ELF-1 (cell line): ENCODE measurements around the gene HMGB3.
"Not testable (repeated sequence)": the region's sequence is repeated elsewhere in the genome, so short reads cannot be mapped to it uniquely, and the experiment has no call there.

Experiments used
- DNase-seq: peaks from one replicate; pipeline ENCODE4 v3.0.0-alpha.2; 2016; ENCODE audit warnings: low read depth, low spot score

HMGB3 gene

DNA sequence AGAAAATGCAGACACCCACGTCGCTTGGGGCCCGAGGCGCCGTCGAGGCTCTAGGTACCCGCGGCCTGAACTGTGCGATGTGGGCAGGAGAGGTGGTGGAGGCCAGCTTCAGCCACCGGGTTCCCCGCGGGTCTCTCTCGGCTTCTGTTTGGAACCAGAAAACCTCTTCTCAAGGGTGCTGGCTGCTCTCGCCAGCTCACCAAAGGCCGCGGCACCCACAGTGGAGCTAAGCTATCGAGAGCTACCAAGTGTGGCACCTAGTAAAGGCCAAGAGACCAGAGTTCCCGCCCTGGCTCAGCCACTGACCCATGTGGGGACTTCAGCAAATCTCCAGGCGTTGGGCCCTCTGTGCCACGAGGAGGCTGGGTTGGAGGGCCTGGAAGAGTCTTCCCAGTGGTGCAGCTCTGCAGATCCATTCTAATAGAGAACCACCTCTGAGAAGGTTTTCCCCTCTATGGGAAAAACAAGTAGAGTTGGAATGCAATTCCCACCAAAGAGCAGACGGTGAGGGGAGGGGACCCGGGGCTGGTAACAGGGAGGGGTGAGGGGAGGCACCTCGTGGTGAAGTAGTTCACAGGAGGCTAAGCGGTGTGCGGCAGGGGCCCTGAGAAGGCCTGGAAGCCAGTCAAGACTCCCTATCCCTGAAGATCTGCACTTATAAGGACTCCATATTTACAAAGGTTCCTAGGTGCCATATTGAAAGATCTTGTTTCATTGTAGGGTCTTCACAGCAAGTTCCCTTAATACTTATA lies 5.5 kb upstream of the HMGB3 start:
- DNase-seq = no peak

DNA sequence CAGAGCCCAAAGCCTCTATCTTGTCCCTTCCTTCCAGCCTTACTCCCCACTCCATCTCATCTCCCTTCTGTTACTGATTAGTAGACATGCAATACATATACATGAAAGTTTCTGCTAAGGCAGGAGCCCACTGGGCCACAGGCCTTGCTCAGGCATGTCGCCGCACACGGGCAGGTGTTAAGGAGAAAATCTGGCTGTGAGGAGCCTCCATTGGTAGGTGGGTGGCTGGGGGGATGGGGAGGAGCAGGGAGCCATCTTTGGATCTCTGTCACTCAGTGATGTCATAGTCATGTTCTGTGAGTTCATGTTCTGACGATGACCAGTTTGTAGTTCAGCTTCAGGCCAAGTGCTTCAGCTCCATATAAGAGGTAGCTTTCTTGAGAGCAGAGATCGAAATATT lies 2.9 kb upstream of the HMGB3 start:
- no peak for DNase-seq

DNA sequence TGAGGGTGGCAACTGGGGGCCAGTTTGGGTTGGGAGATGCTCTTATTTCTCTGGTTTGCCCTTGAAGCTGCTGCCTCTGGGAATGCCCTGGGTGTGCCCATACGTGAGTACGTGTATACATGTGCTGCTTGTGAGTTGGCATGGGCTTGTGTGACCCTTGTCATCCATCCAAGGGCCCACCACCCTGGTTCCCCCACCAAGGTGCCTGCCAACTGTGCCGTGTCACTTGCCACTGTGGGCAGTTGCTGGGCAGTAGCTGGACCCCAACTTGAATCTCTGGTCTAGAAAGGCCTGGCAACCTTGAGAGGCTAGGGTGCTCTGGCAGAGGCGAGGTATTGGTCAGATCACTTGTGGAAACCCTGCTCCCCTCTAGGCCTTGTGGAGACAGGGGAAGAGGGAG lies 2.4 kb upstream of the HMGB3 start:
- no peak for DNase-seq

DNA sequence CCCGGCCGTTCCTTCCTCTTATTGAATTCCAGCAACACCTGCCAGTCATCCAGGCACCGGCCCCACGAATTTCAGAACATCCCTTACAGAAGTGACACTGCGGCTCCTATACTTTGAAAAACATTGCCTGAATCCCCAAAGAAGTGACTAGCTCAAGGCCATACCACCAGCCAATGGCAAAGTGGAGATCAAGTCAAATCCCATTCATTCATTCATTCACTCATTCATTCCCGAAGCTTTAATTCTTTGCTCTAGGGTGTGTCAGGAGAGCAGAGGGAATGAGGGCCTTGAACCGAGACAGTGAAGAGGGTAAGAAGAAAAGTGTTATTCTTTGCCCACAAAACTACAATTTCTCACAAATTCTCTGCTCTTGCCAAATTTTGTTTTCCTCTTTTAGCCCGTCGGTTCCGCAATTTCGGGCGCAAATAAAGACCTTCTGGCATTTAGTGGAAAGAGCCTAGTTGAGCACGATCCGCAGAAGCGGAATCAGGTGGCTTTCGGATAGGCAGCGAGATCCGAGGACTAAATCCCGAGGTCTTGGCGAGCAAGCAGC lies 824 bp upstream of the HMGB3 start:
- no peak for DNase-seq

DNA sequence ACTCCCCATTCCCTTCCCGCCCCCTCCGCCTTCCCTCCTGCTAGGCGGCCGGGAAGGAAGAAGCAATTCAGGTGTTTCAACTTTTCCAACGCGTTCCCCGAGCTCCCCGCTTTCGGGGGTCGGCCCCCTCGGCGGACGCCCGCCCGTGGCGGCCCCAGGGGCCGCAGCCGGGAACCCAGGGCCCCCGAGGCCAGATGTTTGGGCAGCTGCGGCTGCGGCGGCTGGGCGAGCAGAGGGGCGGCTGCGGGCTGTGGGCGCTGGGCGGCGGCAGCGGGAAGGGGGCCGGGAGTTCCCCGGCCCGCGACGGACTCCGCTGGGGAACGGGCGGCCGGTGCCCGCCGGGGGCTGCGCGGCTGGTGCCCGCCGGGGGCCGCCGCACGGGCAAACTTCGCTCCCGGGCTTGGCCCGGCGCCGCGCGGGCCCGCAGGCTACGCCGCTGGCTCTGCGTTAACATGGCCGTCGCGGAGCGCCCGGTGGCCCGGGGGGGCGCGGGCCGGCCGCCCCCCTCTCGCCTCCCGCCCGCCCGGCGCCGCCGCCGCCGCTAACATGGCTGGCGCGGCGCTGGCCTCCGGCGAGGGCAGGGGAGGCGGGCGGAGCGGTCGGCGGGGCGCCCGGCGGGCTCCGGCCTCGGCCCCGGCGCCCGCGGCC lies 510 bp downstream of the HMGB3 start:
- DNase-seq = no peak

DNA sequence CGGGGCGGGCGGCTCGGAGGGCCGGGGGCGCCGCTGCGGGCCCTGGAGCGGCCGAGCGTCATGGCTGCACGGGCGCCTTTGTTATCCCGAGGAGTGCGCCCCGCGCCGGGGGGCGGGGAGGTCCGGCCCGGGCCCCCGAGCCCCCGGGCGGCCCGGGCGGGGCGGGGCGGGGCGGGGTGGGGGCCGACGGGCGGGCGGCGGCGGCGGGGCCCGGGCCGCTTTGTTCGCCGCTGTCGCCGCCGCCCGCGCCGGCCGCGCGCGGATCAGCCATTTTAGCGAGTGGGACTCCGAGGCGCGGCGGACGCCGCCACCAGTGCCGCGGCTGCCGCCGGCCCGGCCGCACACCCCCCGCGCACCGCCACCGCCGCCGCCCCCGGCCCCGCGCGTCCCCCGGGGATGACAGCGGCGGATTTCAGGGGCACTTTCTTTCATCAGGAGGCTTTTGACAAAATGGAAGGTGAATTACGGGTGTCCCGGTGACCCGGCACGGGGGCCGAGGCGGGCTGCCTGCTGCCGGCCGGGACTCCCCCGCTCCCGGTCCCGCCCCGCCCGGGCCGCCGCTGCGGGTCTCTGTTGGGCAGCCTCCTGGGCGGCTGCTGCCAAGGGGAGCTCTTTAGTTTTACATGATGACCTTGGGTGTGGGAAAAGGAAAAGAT lies 1.2 kb downstream of the HMGB3 start:
- no peak for DNase-seq

DNA sequence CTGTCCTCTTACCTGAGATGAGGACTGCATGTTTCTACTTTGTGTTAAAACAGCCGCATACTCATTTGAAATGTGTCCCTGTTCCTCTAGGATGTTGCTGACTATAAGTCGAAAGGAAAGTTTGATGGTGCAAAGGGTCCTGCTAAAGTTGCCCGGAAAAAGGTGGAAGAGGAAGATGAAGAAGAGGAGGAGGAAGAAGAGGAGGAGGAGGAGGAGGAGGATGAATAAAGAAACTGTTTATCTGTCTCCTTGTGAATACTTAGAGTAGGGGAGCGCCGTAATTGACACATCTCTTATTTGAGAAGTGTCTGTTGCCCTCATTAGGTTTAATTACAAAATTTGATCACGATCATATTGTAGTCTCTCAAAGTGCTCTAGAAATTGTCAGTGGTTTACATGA lies 4.6 kb downstream of the HMGB3 start:
- not testable (repeated sequence) for DNase-seq

DNA sequence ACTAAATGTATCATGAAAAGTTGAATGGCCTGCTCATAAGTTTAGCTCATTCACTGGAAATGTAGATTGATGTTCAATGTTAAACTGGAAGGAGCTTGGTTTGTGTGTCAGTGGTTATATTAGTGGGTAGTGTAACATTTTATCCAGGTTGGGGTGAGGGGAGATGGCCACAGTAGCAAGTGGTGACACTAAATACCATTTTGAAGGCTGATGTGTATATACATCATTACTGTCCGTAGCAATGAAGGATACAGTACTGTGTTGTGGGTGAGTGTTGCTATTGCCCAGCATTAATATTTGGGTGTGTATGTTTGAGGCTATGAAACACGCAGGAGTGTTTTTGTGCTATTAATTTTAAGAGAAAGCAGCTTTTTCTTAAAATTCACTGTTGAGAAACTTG lies 6.3 kb downstream of the HMGB3 start:
- no peak for DNase-seq

DNA sequence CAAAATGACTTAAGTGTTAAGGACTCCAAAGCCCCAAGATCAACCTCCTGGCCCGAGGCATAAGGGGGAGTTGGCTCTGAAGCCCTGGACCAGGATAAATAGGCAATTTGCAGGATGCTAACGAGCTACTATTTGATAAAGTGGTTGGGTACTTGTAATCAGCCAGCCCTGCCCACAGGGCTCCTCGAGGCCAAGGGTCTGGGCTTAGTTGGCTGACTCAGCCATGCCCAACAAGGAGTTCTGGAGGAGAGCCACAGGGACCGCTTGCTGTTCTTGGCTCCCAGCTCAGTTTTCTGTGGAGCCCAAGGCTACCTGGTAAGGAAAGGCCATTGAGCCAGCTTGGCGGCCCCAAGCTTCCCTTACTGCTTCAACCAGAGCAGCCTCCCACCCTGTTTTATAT lies 7.8 kb downstream of the HMGB3 start:
- peak; percentile 73 for DNase-seq

DNA sequence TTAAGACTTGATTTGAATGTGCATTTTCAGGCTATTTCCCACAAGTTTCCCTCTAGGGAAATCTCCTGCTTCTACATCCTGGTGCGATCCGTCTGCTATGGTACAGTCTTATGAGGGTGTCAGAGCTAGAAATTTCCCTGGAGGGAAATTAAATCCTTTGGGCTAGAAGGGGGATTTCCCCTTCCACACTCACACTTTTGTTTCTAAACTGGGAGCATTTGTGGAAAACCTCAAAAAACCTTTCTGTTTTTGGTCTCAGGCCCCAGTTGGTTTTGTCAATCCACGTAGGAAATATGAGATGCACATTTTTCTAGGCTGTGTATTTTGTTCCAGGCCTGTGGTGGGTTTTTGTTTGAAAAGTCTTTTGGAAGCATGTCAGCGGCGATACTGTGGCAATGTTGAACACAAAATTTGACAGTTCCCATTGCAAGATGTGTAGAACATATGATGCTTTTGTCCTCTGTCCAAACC lies 17.8 kb downstream of the HMGB3 start:
- DNase-seq = no peak

DNA sequence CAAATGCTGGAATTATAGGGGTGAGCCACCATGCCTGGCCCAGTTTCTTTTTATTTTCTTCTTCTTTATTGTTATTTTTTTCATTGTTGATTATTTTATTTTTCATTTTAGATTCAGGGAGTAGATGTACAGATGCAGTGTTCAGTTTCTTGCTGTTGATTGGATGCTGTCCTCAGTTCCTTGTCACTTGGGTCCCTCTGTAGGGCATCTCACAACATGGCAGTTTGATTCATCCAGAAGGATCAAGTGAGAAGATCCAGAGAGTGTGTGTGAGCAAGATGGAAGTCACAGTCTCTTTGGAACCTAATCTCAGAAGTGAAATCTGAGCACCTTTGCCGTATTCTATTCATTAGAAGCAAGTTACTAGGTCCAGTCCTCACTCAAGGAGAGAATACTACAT lies 20.9 kb downstream of the HMGB3 start:
- DNase-seq = no peak

DNA sequence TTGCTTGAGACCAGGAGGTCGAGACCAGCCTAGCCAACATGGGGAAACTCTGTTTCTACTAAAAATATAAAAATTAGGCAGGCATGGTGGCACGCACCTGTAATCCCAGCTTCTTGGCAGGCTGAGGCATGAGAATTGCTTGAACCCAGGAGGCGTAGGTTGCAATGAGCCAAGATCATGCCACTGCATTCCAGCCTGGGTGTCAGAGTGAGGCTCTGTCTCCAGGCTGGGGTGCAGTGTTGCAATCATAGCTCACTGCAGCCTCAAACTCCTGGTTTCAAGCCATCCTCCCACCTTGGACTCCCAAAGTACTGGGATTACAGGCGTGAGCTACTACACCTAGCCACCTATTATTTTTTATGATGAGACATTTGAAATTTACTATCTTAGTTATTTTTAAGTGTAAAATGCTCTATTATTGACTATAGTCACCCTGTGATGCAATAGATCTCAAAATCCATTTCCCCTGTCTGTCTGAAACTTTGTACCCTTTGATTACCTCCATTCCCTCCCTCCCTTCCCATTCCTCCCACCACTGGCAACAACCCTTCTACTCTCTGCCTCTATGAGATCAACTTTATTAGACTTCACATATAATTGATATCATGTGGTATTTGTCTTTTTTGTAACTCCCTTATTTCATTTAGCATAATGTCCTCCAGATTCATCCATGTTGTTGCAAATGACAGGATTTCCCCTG lies 23.4 kb downstream of the HMGB3 start:
- no peak for DNase-seq

DNA sequence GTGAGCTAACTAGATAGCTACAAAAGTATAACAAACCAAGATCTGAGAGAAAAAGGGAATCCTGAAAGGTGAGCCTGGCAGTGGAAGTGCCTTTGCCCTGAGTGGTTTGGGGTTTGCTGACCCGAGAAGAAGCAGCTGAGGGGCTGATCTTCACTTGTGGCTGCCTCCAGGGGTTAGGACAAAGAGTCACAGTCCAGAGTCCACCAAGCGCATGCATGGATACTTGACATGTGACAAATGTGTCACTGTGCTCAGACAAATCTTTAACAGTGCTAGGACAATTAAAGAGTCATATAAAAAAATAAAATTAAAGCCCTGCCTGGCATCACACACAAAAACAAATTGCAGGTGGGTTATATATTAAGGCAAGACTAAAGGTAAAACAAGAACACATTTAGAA lies 26.4 kb downstream of the HMGB3 start:
- no peak for DNase-seq

DNA sequence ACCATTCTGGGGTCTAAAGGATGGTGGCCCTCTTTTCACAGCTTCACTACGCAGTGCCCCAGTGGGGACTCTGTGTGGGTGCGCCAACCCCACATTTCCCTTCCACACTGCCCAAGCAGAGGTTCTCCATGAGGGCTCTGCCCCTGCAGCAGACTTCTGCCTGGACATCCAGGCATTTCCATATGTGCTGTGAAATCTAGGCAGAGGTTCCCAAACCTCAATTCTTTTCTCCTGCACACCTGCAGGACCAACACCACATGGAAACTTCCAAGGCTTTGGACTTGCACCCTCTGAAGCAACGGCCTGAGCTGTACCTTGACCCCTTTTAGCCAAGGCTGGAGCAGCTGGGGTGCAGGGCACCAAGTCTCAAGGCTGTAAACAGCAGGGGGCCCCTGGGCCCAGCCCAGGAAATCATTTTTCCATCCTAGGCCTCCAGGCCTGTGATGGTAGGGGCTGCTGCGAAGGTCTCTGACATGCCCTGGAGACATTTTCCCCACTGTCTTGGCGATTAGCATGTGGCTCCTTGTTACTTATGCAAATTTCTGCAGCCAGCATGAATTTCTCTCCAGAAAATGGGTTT lies 30.1 kb downstream of the HMGB3 start:
- no peak for DNase-seq

DNA sequence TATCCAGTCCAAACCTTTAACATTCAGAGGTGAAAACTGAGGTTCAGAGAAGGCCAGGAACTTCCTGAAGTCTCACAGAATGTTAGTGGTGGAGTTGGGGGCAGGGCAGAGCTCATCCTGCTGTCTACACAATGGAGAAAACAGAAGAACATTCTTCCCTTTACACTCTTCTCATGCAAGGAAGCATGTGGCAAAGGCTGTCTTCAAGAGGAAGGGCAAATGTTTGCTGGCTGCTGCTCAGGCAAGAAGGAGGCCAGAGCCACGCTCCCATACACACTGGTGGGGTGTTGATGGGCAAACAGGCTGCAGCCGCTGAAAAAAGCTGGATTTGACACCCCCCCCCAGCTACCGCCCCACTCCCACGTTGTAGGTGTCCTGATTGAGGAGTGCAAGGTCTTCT lies 32.5 kb downstream of the HMGB3 start:
- no peak for DNase-seq

DNA sequence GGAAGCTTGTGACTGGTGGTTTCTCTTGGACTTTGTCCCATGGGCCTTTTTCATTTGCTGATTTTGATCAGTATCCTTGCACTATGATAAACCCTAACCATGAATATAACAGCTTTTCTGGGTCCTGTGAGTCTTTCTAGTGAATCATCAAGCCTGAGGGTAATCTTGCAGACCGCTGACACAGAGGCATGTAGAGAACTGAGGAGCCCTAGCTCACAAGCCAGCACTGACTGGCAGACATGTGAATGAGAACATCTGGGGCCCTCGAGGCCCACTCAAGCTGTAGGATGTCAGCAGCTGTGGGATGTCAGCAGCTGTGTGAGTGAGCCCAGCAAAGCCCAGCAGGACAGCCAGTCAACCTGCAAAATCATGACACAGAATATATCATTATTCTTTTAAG lies 36.7 kb downstream of the HMGB3 start:
- DNase-seq = no peak

DNA sequence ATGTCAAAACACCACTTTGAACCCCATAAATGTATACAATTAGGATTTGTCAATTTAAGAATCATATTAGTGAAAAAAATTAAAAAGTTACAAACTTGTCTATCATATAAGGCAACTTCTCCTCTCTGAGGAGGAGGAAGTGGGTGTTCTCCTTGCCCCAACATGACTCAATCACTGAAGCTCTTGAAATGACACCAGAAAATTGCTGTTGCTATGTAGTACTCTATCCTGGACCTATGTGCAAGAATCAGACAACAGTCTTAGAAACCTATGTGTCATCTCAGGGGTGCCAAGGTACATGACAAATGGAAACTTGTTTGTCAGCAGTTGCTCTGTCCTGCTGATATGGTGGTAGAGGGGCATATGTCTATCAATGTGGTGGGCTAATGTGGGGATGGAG lies 47.7 kb downstream of the HMGB3 start:
- DNase-seq = no peak

DNA sequence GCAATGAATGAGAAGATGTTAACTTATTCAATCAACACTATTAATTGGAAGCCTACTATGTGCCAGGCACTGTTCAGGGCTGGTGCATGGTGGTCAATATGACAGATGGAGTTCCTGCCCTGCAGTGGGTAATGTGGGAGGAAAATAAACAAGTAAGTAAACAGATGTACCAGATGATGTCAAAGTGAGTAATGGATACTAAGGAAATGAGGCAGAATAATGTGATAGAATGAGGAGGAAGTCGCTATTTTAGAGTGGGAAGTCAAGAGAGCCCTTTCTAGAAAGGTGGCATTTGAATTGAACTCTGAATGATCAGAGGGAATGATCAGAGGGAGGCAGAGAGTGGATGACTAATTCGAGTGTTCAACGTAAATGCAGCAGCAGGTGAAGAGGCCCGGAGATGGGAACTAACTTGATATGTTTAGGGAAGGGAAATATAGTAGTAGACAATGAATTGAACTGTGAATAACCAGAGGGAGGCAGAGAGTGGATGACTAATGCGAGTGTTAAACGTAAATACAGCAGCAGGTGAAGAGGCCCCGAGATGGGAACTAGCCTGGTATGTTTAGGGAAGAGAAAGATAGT lies 48.3 kb downstream of the HMGB3 start:
- no peak for DNase-seq

DNA sequence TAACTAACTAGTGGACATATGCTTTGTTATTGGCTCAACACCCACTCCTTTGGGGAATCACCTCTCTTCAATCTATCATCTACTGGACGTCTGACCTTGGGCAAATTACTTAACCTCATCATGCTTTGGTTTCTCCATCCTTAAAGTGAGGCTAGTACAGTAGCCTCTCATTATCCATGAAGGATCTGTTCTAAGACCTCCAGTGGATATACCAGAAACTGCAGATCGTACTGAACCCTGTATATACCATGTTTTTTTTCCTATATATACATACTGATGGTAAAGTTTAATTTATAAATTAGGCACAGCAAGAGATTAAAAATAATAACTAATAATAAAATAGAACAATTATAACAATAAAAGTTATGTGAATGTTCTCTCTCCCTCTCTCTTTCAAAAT lies 56.2 kb downstream of the HMGB3 start:
- DNase-seq = no peak
